H9 (cell line): ENCODE results near the gene MN1. TPM values are rescaled to one million over a fixed set of nuclear protein-coding genes. Genes with fewer than 3 reads are reported as not detected.

Experiments
- DNase-seq: peaks from one replicate; pipeline ENCODE4 v3.0.0-alpha.2; 2017
- H2AFZ ChIP-seq: one replicate; pipeline ENCODE4 v1.6.1; 2013; ENCODE audit warnings: mild to moderate bottlenecking, low read length, control low read depth, moderate library complexity
- H2AK5ac ChIP-seq: 2 replicates; pipeline ENCODE4 v1.6.1; 2013; ENCODE audit warnings: low read length, control low read depth, mixed read lengths; ENCODE audit not compliant: insufficient read length
- H2BK120ac ChIP-seq: one replicate; pipeline ENCODE4 v1.6.1; 2013; ENCODE audit warnings: low read depth, mild to moderate bottlenecking, low read length, control low read depth, inconsistent platforms; ENCODE audit not compliant: poor library complexity, severe bottlenecking
- H2BK12ac ChIP-seq: 2 replicates; pipeline ENCODE4 v1.6.1; 2013; ENCODE audit warnings: low read length, control low read depth, mixed read lengths, low read depth; ENCODE audit not compliant: insufficient read length
- H2BK15ac ChIP-seq: 2 replicates; pipeline ENCODE4 v1.6.1; 2013; ENCODE audit warnings: low read depth, low read length, control low read depth
- H2BK20ac ChIP-seq: one replicate; pipeline ENCODE4 v1.6.1; 2013; ENCODE audit warnings: low read depth, mild to moderate bottlenecking, low read length, control low read depth, inconsistent platforms; ENCODE audit not compliant: poor library complexity, severe bottlenecking
- H2BK5ac ChIP-seq: 2 replicates; pipeline ENCODE4 v1.6.1; 2013; ENCODE audit warnings: low read length, control low read depth, mixed read lengths; ENCODE audit not compliant: insufficient read length
- H3K14ac ChIP-seq: 2 replicates; pipeline ENCODE4 v1.6.1; 2013; ENCODE audit warnings: low read length, control low read depth; ENCODE audit not compliant: insufficient read depth
- H3K18ac ChIP-seq: 2 replicates; pipeline ENCODE4 v1.6.1; 2013; ENCODE audit warnings: low read depth, mild to moderate bottlenecking, mixed read lengths, low read length, control low read depth; ENCODE audit not compliant: insufficient read length
- H3K23ac ChIP-seq: 2 replicates; pipeline ENCODE4 v1.6.1; 2013; ENCODE audit warnings: low read length, control low read depth, mixed read lengths, low read depth; ENCODE audit not compliant: insufficient read length
- H3K23me2 ChIP-seq: 2 replicates; pipeline ENCODE4 v1.6.1; 2013; ENCODE audit warnings: low read depth, mild to moderate bottlenecking, mixed read lengths, low read length, control low read depth; ENCODE audit not compliant: insufficient read length, poor library complexity, severe bottlenecking
- H3K27ac ChIP-seq: 2 replicates; pipeline ENCODE4 v1.5.1; 2013; ENCODE audit warnings: low read length, control low read depth, mixed read lengths, low read depth; ENCODE audit not compliant: insufficient read length
- H3K27me3 ChIP-seq: 2 replicates; pipeline ENCODE4 v1.6.1; 2013; ENCODE audit warnings: low read length, control low read depth, inconsistent platforms; ENCODE audit not compliant: insufficient read depth
- H3K4ac ChIP-seq: 2 replicates; pipeline ENCODE4 v1.6.1; 2013; ENCODE audit warnings: low read depth, mild to moderate bottlenecking, control low read depth, inconsistent platforms, low read length, moderate library complexity
- H3K4me1 ChIP-seq: 2 replicates; pipeline ENCODE4 v1.6.1; 2013; ENCODE audit warnings: low read length, control low read depth, inconsistent platforms; ENCODE audit not compliant: insufficient read depth
- H3K4me2 ChIP-seq: 2 replicates; pipeline ENCODE4 v1.6.1; 2013; ENCODE audit warnings: low read length, control low read depth, mixed read lengths; ENCODE audit not compliant: insufficient read length, insufficient read depth
- H3K56ac ChIP-seq: 2 replicates; pipeline ENCODE4 v1.6.1; 2013; ENCODE audit warnings: low read depth, mild to moderate bottlenecking, mixed read lengths, low read length, control low read depth; ENCODE audit not compliant: insufficient read length
- H3K79me1 ChIP-seq: 2 replicates; pipeline ENCODE4 v1.6.1; 2013; ENCODE audit warnings: low read depth, mild to moderate bottlenecking, moderate library complexity, low read length, control low read depth, inconsistent platforms; ENCODE audit not compliant: insufficient read depth, poor library complexity, severe bottlenecking
- H3K79me2 ChIP-seq: 2 replicates; pipeline ENCODE4 v1.6.1; 2013; ENCODE audit warnings: low read length, control low read depth, inconsistent platforms; ENCODE audit not compliant: insufficient read depth
- H3K9ac ChIP-seq: 2 replicates; pipeline ENCODE4 v1.6.1; 2013; ENCODE audit warnings: low read length, control low read depth, mixed read lengths; ENCODE audit not compliant: insufficient read length; ENCODE audit errors: extremely low read depth
- H3K9me3 ChIP-seq: one replicate; pipeline ENCODE4 v1.6.1; 2013; ENCODE audit warnings: low read depth, low read length, inconsistent platforms; ENCODE audit not compliant: control insufficient read depth
- H3T11ph ChIP-seq: one replicate; pipeline ENCODE4 v1.6.1; 2013; ENCODE audit warnings: mild to moderate bottlenecking, low read length, control low read depth, inconsistent platforms
- H4K20me1 ChIP-seq: one replicate; pipeline ENCODE4 v1.6.1; 2013; ENCODE audit not compliant: control insufficient read depth, insufficient read length, insufficient read depth
- H4K5ac ChIP-seq: 2 replicates; pipeline ENCODE4 v1.6.1; 2013; ENCODE audit warnings: low read depth, mild to moderate bottlenecking, mixed read lengths, low read length, control low read depth; ENCODE audit not compliant: insufficient read length
- H4K8ac ChIP-seq: replicated peaks from 2 replicates; pipeline ENCODE4 v1.6.1; 2013; ENCODE audit warnings: low read length, control low read depth, mixed read lengths, low read depth; ENCODE audit not compliant: insufficient read length
- H4K91ac ChIP-seq: 2 replicates; pipeline ENCODE4 v1.6.1; 2013; ENCODE audit warnings: low read depth, mild to moderate bottlenecking, moderate library complexity, mixed read lengths, low read length, control low read depth; ENCODE audit not compliant: insufficient read length
- H3K27ac Mint-ChIP-seq, 3 experiments: 2 replicates in 2 of 3; 3 replicates in 1 of 3; pipeline ENCODE4 v1.8.0; 2020 to 2021; ENCODE audit warnings: mixed read lengths in 3 of 3, mild to moderate bottlenecking in 1 of 3, moderate library complexity in 1 of 3
- H3K27me3 Mint-ChIP-seq: 2 replicates; pipeline ENCODE4 v1.8.0; 2021; ENCODE audit warnings: low read depth, mild to moderate bottlenecking, moderate library complexity, mixed read lengths
- H3K36me3 Mint-ChIP-seq, 3 experiments: 2 replicates in 2 of 3; 3 replicates in 1 of 3; pipeline ENCODE4 v1.8.0; 2020 to 2021; ENCODE audit warnings: low read depth in 3 of 3, mixed read lengths in 3 of 3; ENCODE audit not compliant: insufficient read depth in 1 of 3
- H3K4me1 Mint-ChIP-seq, 2 experiments: 2 replicates each; pipeline ENCODE4 v1.8.0; 2020; ENCODE audit warnings: mixed read lengths in 2 of 2
- H3K4me3 Mint-ChIP-seq, 2 experiments: 2 replicates in 1 of 2; 3 replicates in 1 of 2; pipeline ENCODE4 v1.8.0; 2020 to 2021; ENCODE audit warnings: mild to moderate bottlenecking in 2 of 2, mixed read lengths in 2 of 2, moderate library complexity in 1 of 2
- H3K9me3 Mint-ChIP-seq, 2 experiments: 2 replicates in 1 of 2; 3 replicates in 1 of 2; pipeline ENCODE4 v1.8.0; 2020; ENCODE audit warnings: mild to moderate bottlenecking in 2 of 2, mixed read lengths in 2 of 2, moderate library complexity in 1 of 2
- WGBS: extraction: QIAGEN DNeasy Blood & Tissue Kit; methylation state at CpG from one replicate; pipeline ENCODE4 v1.1.7; 2013; ENCODE audit warnings: missing lambda C conversion rate, low lambda C conversion rate, mixed read lengths; ENCODE audit not compliant: insufficient read length; ENCODE audit errors: extremely low coverage; 5-methylcytosine and 5-hydroxymethylcytosine counted together
- total RNA-seq: library from RNA; stranded (reverse); gene quantifications from 2 replicates; pipeline ENCODE4 v1.2.1, GENCODE V29; 2021
- TF ChIP-seq, protein P1 (sequence below): fragments of 200-600 bp; sonication (generic); conservative IDR thresholded peaks from 3 replicates; pipeline ENCODE4 v1.8.0; 2021; ENCODE audit warnings: antibody characterized with exemption, mild to moderate bottlenecking

The MN1 gene
- total RNA-seq, 1 experiment from 2014 or later = 2.8 TPM

DNA sequence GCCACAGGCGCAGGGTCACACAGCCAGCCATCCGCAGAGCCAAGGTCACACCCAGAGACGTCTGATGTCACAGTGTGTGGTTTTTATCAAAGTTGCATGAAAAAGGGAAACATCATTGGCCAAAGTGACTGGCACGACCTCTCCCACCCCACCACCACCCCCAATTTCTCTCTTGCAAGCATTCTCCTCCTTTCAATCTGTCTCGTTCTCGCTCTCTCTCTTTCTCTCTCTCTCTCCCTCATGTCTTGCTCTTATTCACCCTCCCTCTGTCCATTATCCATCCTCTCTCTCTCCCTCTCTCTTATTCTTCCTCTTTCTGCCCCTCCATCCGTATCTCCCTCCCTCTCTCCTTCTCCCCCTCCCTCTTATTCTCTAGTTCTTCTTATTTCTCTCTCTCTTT lies 40.6 kb downstream of the MN1 start:
- Histone ChIP-seq H3K4me2 (no peak overlapping the region), H2BK5ac (no peak overlapping the region), H2AK5ac (no peak overlapping the region), H3K79me1 (no peaks in the 10 kb centered on the region), H3K27me3 (no peaks in the 10 kb centered on the region), H3K23me2 (no peaks in the 10 kb centered on the region), H2BK12ac (no peak overlapping the region), H3K79me2 (0 out of 2 replicates have a peak, but pooled peaks cover 1% of the 10 kb centered on the region), H4K8ac (no peak overlapping the region), H2BK120ac (no peak overlapping the region), H3K18ac (no peak overlapping the region), H2BK15ac (no peak overlapping the region), H3K14ac (no peak overlapping the region), H3K9me3 (no peaks in the 10 kb centered on the region), H3K56ac (no peak overlapping the region), H2AFZ (no peak overlapping the region), H2BK20ac (no peak overlapping the region), H3K9ac (no peak overlapping the region), H3K4me1 (no peaks in the 10 kb centered on the region), H4K5ac (no peak overlapping the region), H4K20me1 (no peaks in the 10 kb centered on the region), H3K4ac (no peak overlapping the region), H3K23ac (no peak overlapping the region), H3K27ac (no peak overlapping the region), H3T11ph (no peak overlapping the region), H4K91ac (no peak overlapping the region)
- Mint-ChIP-seq H3K27ac (no peak overlapping the region), H3K4me1 (peaks cover 17 to 28% of the 10 kb centered on the region in 2 experiments), H3K36me3 (peaks cover 0 to 8% (median 0%) of the 10 kb centered on the region in 3 experiments; a peak in 3 of 7 replicates), H3K9me3 (no peaks in the 10 kb centered on the region), H3K4me3 (no peak overlapping the region), H3K27me3 (no peaks in the 10 kb centered on the region; the same call in 1 of the 2 replicates)
- TF ChIP-seq, protein P1, sequence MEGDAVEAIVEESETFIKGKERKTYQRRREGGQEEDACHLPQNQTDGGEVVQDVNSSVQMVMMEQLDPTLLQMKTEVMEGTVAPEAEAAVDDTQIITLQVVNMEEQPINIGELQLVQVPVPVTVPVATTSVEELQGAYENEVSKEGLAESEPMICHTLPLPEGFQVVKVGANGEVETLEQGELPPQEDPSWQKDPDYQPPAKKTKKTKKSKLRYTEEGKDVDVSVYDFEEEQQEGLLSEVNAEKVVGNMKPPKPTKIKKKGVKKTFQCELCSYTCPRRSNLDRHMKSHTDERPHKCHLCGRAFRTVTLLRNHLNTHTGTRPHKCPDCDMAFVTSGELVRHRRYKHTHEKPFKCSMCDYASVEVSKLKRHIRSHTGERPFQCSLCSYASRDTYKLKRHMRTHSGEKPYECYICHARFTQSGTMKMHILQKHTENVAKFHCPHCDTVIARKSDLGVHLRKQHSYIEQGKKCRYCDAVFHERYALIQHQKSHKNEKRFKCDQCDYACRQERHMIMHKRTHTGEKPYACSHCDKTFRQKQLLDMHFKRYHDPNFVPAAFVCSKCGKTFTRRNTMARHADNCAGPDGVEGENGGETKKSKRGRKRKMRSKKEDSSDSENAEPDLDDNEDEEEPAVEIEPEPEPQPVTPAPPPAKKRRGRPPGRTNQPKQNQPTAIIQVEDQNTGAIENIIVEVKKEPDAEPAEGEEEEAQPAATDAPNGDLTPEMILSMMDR = no peak
- no CpG with 5 or more reads among the region's 7 CpGs for WGBS
- DNase-seq = no peak
